Measurements from ENCODE around the gene OTUD1. TPM values are rescaled to one million over a fixed set of nuclear protein-coding genes. Genes with fewer than 3 reads are reported as not detected.

OTUD1 gene
- 3.5 and 4.1 TPM in 2 replicates for polyA plus RNA-seq

DNA sequence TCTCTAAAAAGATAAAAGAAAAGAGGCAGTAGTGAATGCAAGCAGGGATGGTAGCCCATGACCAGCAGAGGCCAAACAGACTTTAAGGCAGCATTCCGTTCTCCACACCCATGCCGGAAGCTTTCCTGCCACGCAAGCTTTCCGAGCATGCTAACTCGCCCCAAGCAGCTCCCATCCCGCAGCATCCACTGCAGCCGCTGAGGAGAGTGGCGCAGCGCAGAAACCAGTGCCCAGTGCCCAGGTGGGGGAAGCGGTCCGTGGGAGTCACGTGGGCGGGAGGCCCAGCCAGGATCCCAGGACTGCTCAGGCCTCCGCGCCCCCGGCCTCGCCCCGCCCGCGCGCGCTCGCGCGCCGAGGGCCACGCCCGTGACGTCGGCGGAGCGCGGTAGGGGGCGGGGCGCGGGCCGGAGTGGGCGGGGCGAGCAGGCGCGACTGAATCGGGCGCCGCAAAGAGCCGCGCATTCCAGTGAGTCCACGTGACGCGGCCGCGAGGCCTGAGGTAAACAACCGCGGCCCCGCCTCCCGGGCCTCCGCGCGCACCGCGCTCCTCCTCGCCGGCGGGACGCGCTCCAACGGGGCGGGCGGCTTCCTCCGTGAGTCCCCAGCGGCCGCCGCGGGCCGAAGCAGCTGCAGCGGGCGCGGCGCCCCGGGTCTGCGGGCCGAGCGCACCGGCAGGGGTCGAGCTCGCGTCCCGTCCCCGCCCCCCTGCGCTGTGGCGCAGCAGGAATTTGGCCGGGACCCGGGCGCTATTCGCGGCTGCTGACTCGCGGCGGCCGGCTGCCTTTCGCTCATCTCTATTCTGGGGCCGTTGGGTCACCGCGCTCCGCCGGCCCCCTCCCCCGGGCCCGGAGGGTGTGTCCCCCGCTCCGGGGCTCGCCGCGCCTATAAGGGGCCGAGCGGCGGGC lies at the start of gene OTUD1:
Gene OTUD1, plus strand, starts transcription at position 529 of the 905 bp plus-strand sequence. CDS start 383 bp downstream, outside the sequence.

Other genes with a start within 250 kb of the OTUD1 start
- gene PTF1A, start 246.8 kb upstream of the OTUD1 start, polyA plus RNA-seq: 2.6 TPM in 1 of 2 replicates, not detected in the other
- 0.27 TPM in 1 of 2 replicates, not detected in the other for gene C10orf67, start 94.3 kb upstream of the OTUD1 start, polyA plus RNA-seq

All from Purkinje cell (primary cell).